Measurements from ENCODE around the gene RPL12.

GRCh38 chr9:127419348-127419747 is 31.9 kb downstream of the RPL12 start:
- TF ChIP-seq JUND (IDR thresholded peaks at IDR 0.05; ENCODE audit: borderline replicate concordance, low read depth, low read length) (no peak), JUND (tag; IDR thresholded peaks at IDR 0.05; ENCODE audit: borderline replicate concordance, low read depth, low read length) (no peak), MAX (CRISPR knock-in tag; IDR thresholded peaks at IDR 0.05) (no peak), MYC (IDR thresholded peaks at IDR 0.05; ENCODE audit: low read depth, low read length) (no peak), MYC (CRISPR knock-in tag; IDR thresholded peaks at IDR 0.05; ENCODE audit: borderline replicate concordance, low read depth) (no peak), PRPF4 (IDR thresholded peaks at IDR 0.05; ENCODE audit: insufficient read depth, low read depth, low read length, poor library complexity, severe bottlenecking) (no peak)

Measured in K562 (cell line).